Measurements from ENCODE around the gene LUZP1.

DNA sequence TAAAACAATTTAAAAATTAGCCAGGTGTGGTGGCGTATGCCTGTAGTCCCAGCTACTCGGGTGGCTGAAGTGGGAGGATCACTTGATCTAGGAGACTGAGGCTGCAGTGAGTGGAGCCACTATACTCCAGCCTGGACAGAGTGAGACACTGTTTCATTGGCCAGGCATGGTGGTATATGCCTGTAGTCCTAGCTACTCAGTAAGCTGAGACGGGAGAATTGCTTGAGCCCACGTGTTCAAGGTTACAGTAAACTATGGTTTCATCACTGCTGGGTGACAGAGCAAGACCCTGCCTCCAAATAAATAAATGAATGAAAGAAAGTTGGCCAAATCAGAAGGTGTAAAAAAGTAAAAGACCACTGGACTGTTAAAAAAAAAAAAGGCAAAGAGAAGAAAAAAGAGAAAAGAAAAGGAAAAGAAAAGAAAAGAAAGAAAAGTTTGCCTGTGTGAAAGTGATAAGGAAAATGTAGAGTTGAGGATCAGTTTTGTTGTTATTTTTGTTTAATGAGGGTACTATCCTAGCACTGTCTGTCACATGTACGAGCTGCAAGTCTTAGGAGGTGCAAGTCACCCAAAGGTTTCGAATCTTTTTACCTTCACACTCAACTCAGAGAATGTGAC lies 52.3 kb downstream of the LUZP1 start:
- TF ChIP-seq, protein P1, sequence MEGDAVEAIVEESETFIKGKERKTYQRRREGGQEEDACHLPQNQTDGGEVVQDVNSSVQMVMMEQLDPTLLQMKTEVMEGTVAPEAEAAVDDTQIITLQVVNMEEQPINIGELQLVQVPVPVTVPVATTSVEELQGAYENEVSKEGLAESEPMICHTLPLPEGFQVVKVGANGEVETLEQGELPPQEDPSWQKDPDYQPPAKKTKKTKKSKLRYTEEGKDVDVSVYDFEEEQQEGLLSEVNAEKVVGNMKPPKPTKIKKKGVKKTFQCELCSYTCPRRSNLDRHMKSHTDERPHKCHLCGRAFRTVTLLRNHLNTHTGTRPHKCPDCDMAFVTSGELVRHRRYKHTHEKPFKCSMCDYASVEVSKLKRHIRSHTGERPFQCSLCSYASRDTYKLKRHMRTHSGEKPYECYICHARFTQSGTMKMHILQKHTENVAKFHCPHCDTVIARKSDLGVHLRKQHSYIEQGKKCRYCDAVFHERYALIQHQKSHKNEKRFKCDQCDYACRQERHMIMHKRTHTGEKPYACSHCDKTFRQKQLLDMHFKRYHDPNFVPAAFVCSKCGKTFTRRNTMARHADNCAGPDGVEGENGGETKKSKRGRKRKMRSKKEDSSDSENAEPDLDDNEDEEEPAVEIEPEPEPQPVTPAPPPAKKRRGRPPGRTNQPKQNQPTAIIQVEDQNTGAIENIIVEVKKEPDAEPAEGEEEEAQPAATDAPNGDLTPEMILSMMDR (conservative IDR thresholded peaks at IDR 0.05 in 1 of 2, IDR thresholded peaks at IDR 0.05 in 1 of 2; ENCODE audit: low read depth in 1 of 2, low read length in 2 of 2), result no peak
- TF ChIP-seq EZH2 (IDR thresholded peaks at IDR 0.05; ENCODE audit: low read length, missing control alignments), result no peak

All from fibroblast of lung (primary cell).